H1 (cell line): ENCODE measurements around the gene KREMEN1. TPM values are rescaled to one million over a fixed set of nuclear protein-coding genes. Genes with fewer than 3 reads are reported as not detected.

Source experiments
- CTCF ChIA-PET: fragments of 300-600 bp; sonication (Branson Sonifier 250); formaldehyde crosslinking; loops from one replicate; lab custom pipeline; 2021; ENCODE audit not compliant: partially characterized antibody; lab: Charles Lee
- POLR2A ChIA-PET: fragments of 300-600 bp; sonication (Branson Sonifier 250); formaldehyde crosslinking; loops from one replicate; lab custom pipeline; 2021; ENCODE audit warnings: inconsistent platforms; ENCODE audit not compliant: partially characterized antibody; lab: Charles Lee
- DNase-seq, 2 experiments: peaks; one replicate each; pipeline versions ENCODE4 v3.0.0 to v3.0.0-alpha.2; 2010 to 2022; ENCODE audit warnings: low spot score in 2 of 2, low read depth in 1 of 2, mixed read lengths in 1 of 2
- FAIRE-seq: peaks from 2 replicates; lab custom pipeline; 2011; peaks lifted over from hg19 to GRCh38; lab: Jason Lieb, UNC
- H2AFZ ChIP-seq: 2 replicates; pipeline ENCODE4 v1.8.1; 2012; ENCODE audit warnings: low read length, inconsistent platforms
- H2AK5ac ChIP-seq: 2 replicates; pipeline ENCODE4 v1.6.1; 2013; ENCODE audit warnings: low read depth, low read length
- H2BK120ac ChIP-seq: replicated peaks from 2 replicates; pipeline ENCODE3; 2013; ENCODE audit warnings: low read depth, low read length, inconsistent platforms
- H2BK12ac ChIP-seq: 2 replicates; pipeline ENCODE4 v1.6.1; 2013; ENCODE audit warnings: low read depth, low read length
- H2BK15ac ChIP-seq: 2 replicates; pipeline ENCODE4 v1.6.1; 2013; ENCODE audit warnings: low read length
- H2BK20ac ChIP-seq: 2 replicates; pipeline ENCODE4 v1.6.1; 2013; ENCODE audit warnings: low read length
- H2BK5ac ChIP-seq: 2 replicates; pipeline ENCODE4 v1.6.1; 2013; ENCODE audit warnings: low read depth, low read length
- H3K14ac ChIP-seq: 2 replicates; pipeline ENCODE4 v1.6.1; 2013; ENCODE audit warnings: inconsistent platforms; ENCODE audit not compliant: insufficient read length
- H3K18ac ChIP-seq: 2 replicates; pipeline ENCODE4 v1.6.1; 2013; ENCODE audit warnings: low read length; ENCODE audit errors: extremely low read depth
- H3K23ac ChIP-seq: 2 replicates; pipeline ENCODE4 v1.6.1; 2013; ENCODE audit warnings: inconsistent platforms; ENCODE audit not compliant: insufficient read length
- H3K23me2 ChIP-seq: 2 replicates; pipeline ENCODE4 v1.6.1; 2013; ENCODE audit warnings: low read depth, low read length
- H3K27ac ChIP-seq: 2 replicates; pipeline ENCODE4 v1.6.1; 2011; ENCODE audit warnings: low read depth, low read length, inconsistent platforms
- H3K27me3 ChIP-seq, 4 experiments: replicated peaks in 1 of 4; 1 replicate in 1 of 4; 2 replicates in 3 of 4; pipeline versions ENCODE4 v1.6.1 to v1.8.1; 2011 to 2013; ENCODE audit warnings: low read length in 3 of 4, mild to moderate bottlenecking in 3 of 4, inconsistent platforms in 2 of 4, mixed read lengths in 2 of 4, moderate library complexity in 1 of 4; ENCODE audit not compliant: control insufficient read depth in 3 of 4, insufficient read depth in 3 of 4; ENCODE audit errors: extremely low read depth in 1 of 4
- H3K36me3 ChIP-seq, 4 experiments: 2 replicates each; pipeline versions ENCODE4 v1.6.1 to v1.8.1; 2011 to 2013; ENCODE audit warnings: mild to moderate bottlenecking in 4 of 4, low read length in 3 of 4, moderate library complexity in 2 of 4, control low read depth in 1 of 4, inconsistent platforms in 1 of 4; ENCODE audit not compliant: insufficient read depth in 4 of 4, control insufficient read depth in 2 of 4
- H3K4ac ChIP-seq: replicated peaks from 2 replicates; pipeline ENCODE3; 2013; ENCODE audit warnings: low read length, low read depth, mixed read lengths, inconsistent platforms; ENCODE audit not compliant: insufficient read length
- H3K4me1 ChIP-seq, 4 experiments: replicated peaks in 1 of 4; 1 replicate in 1 of 4; 2 replicates in 3 of 4; pipeline versions ENCODE4 v1.6.1 to v1.8.1; 2011 to 2013; ENCODE audit warnings: low read length in 3 of 4, inconsistent platforms in 2 of 4, mixed read lengths in 1 of 4; ENCODE audit not compliant: insufficient read depth in 4 of 4, control insufficient read depth in 3 of 4
- H3K4me2 ChIP-seq, 2 experiments: 2 replicates each; pipeline versions ENCODE4 v1.6.1 to v1.8.1; 2011 to 2013; ENCODE audit warnings: low read depth in 2 of 2, low read length in 2 of 2, control low read depth in 1 of 2, inconsistent platforms in 1 of 2, mild to moderate bottlenecking in 1 of 2; ENCODE audit not compliant: insufficient read depth in 1 of 2
- H3K4me3 ChIP-seq, 4 experiments: fragments of 200-600, 300-600 bp in 1 of 4; sonication (generic), shearing (Covaris generic), sonication (Bioruptor Twin) in 1 of 4; 2 replicates each; pipeline versions ENCODE4 v1.5.1 to v1.8.1; 2011 to 2016; ENCODE audit warnings: low read length in 4 of 4, low read depth in 3 of 4, control low read depth in 2 of 4, inconsistent platforms in 2 of 4, mild to moderate bottlenecking in 2 of 4, mixed read lengths in 1 of 4, moderate library complexity in 1 of 4; ENCODE audit not compliant: insufficient read depth in 2 of 4; ENCODE audit errors: extremely low read depth in 1 of 4
- H3K56ac ChIP-seq: replicated peaks from 2 replicates; pipeline ENCODE3; 2013; ENCODE audit warnings: low read depth, mild to moderate bottlenecking, mixed read lengths, low read length, inconsistent platforms; ENCODE audit not compliant: insufficient read length
- H3K79me1 ChIP-seq: 2 replicates; pipeline ENCODE4 v1.6.1; 2013; ENCODE audit warnings: low read depth, low read length, control low read depth
- H3K79me2 ChIP-seq, 2 experiments: 2 replicates each; pipeline versions ENCODE4 v1.6.1 to v1.8.1; 2012 to 2013; ENCODE audit warnings: low read length in 2 of 2, mild to moderate bottlenecking in 2 of 2, inconsistent platforms in 1 of 2; ENCODE audit not compliant: insufficient read depth in 2 of 2, control insufficient read depth in 1 of 2
- H3K9ac ChIP-seq, 4 experiments: replicated peaks in 1 of 4; 1 replicate in 1 of 4; 2 replicates in 3 of 4; pipeline versions ENCODE4 v1.6.1 to v1.8.1; 2011 to 2013; ENCODE audit warnings: low read depth in 3 of 4, low read length in 3 of 4, control low read depth in 2 of 4, mild to moderate bottlenecking in 2 of 4, moderate library complexity in 2 of 4, inconsistent platforms in 1 of 4; ENCODE audit errors: extremely low read depth in 1 of 4
- H3K9me3 ChIP-seq, 2 experiments: 2 replicates each; pipeline versions ENCODE4 v1.6.1 to v1.8.1; 2012 to 2013; ENCODE audit warnings: mild to moderate bottlenecking in 2 of 2, moderate library complexity in 2 of 2, control low read depth in 1 of 2, inconsistent platforms in 1 of 2, low read depth in 1 of 2, low read length in 1 of 2, mixed read lengths in 1 of 2; ENCODE audit not compliant: insufficient read depth in 2 of 2
- H4K20me1 ChIP-seq, 2 experiments: replicated peaks in 1 of 2; 2 replicates each; pipeline versions ENCODE3 to v1.8.1; 2011 to 2013; ENCODE audit warnings: inconsistent platforms in 2 of 2, low read length in 2 of 2, mild to moderate bottlenecking in 1 of 2; ENCODE audit not compliant: insufficient read depth in 2 of 2, control insufficient read depth in 1 of 2
- H4K5ac ChIP-seq: 2 replicates; pipeline ENCODE4 v1.6.1; 2013; ENCODE audit warnings: low read length, low read depth, mixed read lengths, inconsistent platforms; ENCODE audit not compliant: insufficient read length
- H4K8ac ChIP-seq: 2 replicates; pipeline ENCODE4 v1.8.0; 2013; ENCODE audit warnings: mild to moderate bottlenecking, moderate library complexity, low read length, inconsistent platforms; ENCODE audit not compliant: insufficient read depth; ENCODE audit errors: extremely low read depth
- H4K91ac ChIP-seq: replicated peaks from 2 replicates; pipeline ENCODE3; 2013; ENCODE audit warnings: low read length, mixed read lengths, inconsistent platforms; ENCODE audit not compliant: insufficient read length
- GABPA ChIP-seq: IDR thresholded peaks from 2 replicates; pipeline ENCODE4 v1.6.1; 2011; ENCODE audit warnings: mild to moderate bottlenecking, low read length, moderate library complexity, borderline replicate concordance; ENCODE audit not compliant: insufficient read depth
- WGBS, 2 experiments: shearing (Covaris generic) in 1 of 2; methylation state at CpG; one replicate each; pipeline versions ENCODE4 v1.1.6 to v1.1.7; 2013 to 2015; ENCODE audit warnings: low lambda C conversion rate in 2 of 2, mixed read lengths in 2 of 2, inconsistent platforms in 1 of 2, low coverage in 1 of 2, missing lambda C conversion rate in 1 of 2; ENCODE audit not compliant: insufficient replicate concordance in 2 of 2, insufficient coverage in 1 of 2, insufficient read length in 1 of 2; ENCODE audit errors: extremely low coverage in 1 of 2, missing lambda C conversion rate in 1 of 2; 5-methylcytosine and 5-hydroxymethylcytosine counted together
- polyA plus RNA-seq, 7 experiments: library from polyadenylated mRNA; depleted of rRNA in 3 of 7; stranded (reverse) in 5 of 7; unstranded in 2 of 7; fragments of >200 nt in 5 of 7; fragments of 200-250 nt in 2 of 7; gene quantifications; 1 replicate in 5 of 7; 2 replicates in 1 of 7; 4 replicates in 1 of 7; pipeline versions ENCODE4 v1.2.1 to v1.2.3, GENCODE V29; 2011 to 2013; ENCODE audit warnings: missing spikeins in 2 of 7, mixed read lengths in 2 of 7
- total RNA-seq: library from RNA; stranded (reverse); fragmentation: NEBNext Ultra II Directional; extraction: Animal tissue kit (Norgen Biotek cat#: 25700); gene quantifications from 2 replicates; pipeline ENCODE4 v1.2.1, GENCODE V29; 2021

Gene KREMEN1
- total and polyA plus RNA-seq, 2 of the 8 experiments (the other 6 are each of a cell fraction or from before 2014, with no cell fraction given): 2.1 to 3.2 TPM

DNA sequence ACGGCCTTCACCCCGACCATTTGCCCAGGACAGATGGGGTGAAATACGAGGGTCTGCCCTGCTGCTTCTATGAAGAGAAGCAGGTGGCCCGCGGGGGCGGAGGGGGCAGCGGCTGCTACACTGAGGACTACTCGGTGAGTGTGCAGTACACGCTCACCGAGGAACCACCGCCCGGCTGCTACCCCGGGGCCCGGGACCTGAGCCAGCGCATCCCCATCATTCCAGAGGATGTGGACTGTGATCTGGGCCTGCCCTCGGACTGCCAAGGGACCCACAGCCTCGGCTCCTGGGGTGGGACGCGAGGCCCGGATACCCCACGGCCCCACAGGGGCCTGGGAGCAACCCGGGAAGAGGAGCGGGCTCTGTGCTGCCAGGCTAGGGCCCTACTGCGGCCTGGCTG, 22.4 kb upstream of the KREMEN1 start:
- Histone ChIP-seq H3K14ac (no peak overlapping the region), H2BK20ac (no peak overlapping the region), H3K9me3 (no peaks in the 10 kb centered on the region), H3K18ac (no peak overlapping the region), H3K23me2 (no peaks in the 10 kb centered on the region), H3K9ac (no peak overlapping the region), H4K8ac (no peak overlapping the region; the same call in 1 of the 2 replicates), H3K4me3 (no peak overlapping the region), H3K36me3 (peaks cover 10 to 49% (median 33%) of the 10 kb centered on the region in 4 experiments; a peak in 7 of 8 replicates), H4K91ac (no peak overlapping the region), H2BK5ac (no peak overlapping the region), H2AK5ac (no peak overlapping the region), H4K20me1 (no peaks in the 10 kb centered on the region), H2AFZ (no peak overlapping the region), H3K23ac (no peak overlapping the region), H4K5ac (no peak overlapping the region), H3K4me1 (peaks cover 0 to 19% (median 14%) of the 10 kb centered on the region in 4 experiments; a peak in 6 of 7 replicates), H3K4me2 (no peak overlapping the region), H2BK15ac (no peak overlapping the region), H3K56ac (no peak overlapping the region), H3K79me2 (no peaks in the 10 kb centered on the region), H3K27ac (no peak overlapping the region), H3K27me3 (no peaks in the 10 kb centered on the region), H2BK120ac (no peak overlapping the region), H3K4ac (no peak overlapping the region), H2BK12ac (no peak overlapping the region), H3K79me1 (peaks cover 2% of the 10 kb centered on the region; the same call in 1 of the 2 replicates)
- WGBS, 2 experiments: 92% methylated on average over 24 of the region's 24 CpGs; no CpG with 5 or more reads in 1 of the 2 experiments
- CTCF ChIA-PET: interaction anchor here (1.0 to 1.9 kb wide), 3 partner anchors 10 to 195 kb away, joined by 3 to 8 read pairs (median 7); no protein-coding TSS in a partner anchor
- DNase-seq (no peak), FAIRE-seq (no peak)
- POLR2A ChIA-PET: interaction anchor here (1.1 kb wide), 1 partner anchor 8 kb away, joined by 3 read pairs; no protein-coding TSS in a partner anchor
- no peak for TF ChIP-seq GABPA
